ENCODE measurements around the gene MYO5C.

MYO5C gene

GRCh38 chr15:52150871-52151270 lies 144.7 kb downstream of the MYO5C start:
- no peak for DNase-seq (ENCODE audit: low read depth in 2 of 2)

GRCh38 chr15:52150043-52150825 lies 145.4 kb downstream of the MYO5C start:
- DNase-seq (ENCODE audit: low read depth in 2 of 2), result no peak

- DNase-seq (ENCODE audit: low read depth in 2 of 2), result no peak
Measured at GRCh38 chr15:52148403-52148802, 147.2 kb downstream of the MYO5C start.

- no peak for DNase-seq (ENCODE audit: low read depth in 2 of 2)
Measured at GRCh38 chr15:52146776-52147175, 148.8 kb downstream of the MYO5C start.

- no peak for DNase-seq (ENCODE audit: low read depth in 2 of 2)
Measured at GRCh38 chr15:52146261-52146660, 149.3 kb downstream of the MYO5C start.

GRCh38 chr15:52144656-52145178 lies 150.9 kb downstream of the MYO5C start:
- no peak for DNase-seq (ENCODE audit: low read depth in 2 of 2)

GRCh38 chr15:52143873-52144272 lies 151.7 kb downstream of the MYO5C start:
- DNase-seq (ENCODE audit: low read depth in 2 of 2), result peak; percentile 80 to 86

Data from fibroblast of skin of left quadriceps (primary cell).